ENCODE data around the gene IL26. TPM values are rescaled to one million over a fixed set of nuclear protein-coding genes. Genes with fewer than 3 reads are reported as not detected.

IL26 gene
- total and polyA plus RNA-seq, 2 donors (not counting 3 experiments of a cell fraction or from before 2014, with no cell fraction given), result not detected

GRCh38 chr12:68234140-68234539 is 8.5 kb upstream of the IL26 start:
- Histone ChIP-seq H3K9me1 (replicated peaks; ENCODE audit: control insufficient read depth, extremely low read depth, insufficient read depth, low read length) (no peaks in the 10 kb centered on the region), H3K4me1 (ENCODE audit: control insufficient read depth, extremely low read depth, insufficient read depth, low read length) (no peaks in the 10 kb centered on the region), H3K9ac (replicated peaks; ENCODE audit: extremely low read depth, insufficient read depth, low read length) (no peak overlapping the region), H3K79me2 (ENCODE audit: control insufficient read depth, insufficient read depth, low read length) (no peaks in the 10 kb centered on the region), H3K4me3 (replicated peaks in 1 of 3; ENCODE audit: insufficient read depth in 1 of 3, low read depth in 1 of 3, low read length in 3 of 3) (no peak overlapping the region), H3K36me3 (ENCODE audit: control insufficient read depth in 2 of 2, extremely low read depth in 1 of 2, insufficient read depth in 2 of 2, low read length in 2 of 2) (no peaks in the 10 kb centered on the region), H3K27me3 (ENCODE audit: control insufficient read depth in 2 of 2, insufficient read depth in 2 of 2, low read length in 2 of 2) (peaks cover 1 to 5% of the 10 kb centered on the region in 2 experiments), H3K27ac (ENCODE audit: insufficient read depth, low read depth, low read length) (no peak overlapping the region), H2AFZ (ENCODE audit: low read depth, low read length) (no peak overlapping the region), H3K9me3 (replicated peaks; ENCODE audit: control insufficient read depth, insufficient read depth, low read length) (no peaks in the 10 kb centered on the region), H3K4me2 (ENCODE audit: insufficient read depth, low read length) (no peak overlapping the region), H4K20me1 (replicated peaks; ENCODE audit: control insufficient read depth, extremely low read depth, insufficient read depth, low read length) (no peaks in the 10 kb centered on the region)
- TF ChIP-seq POLR2AphosphoS5 (IDR thresholded peaks at IDR 0.05; ENCODE audit: insufficient read depth, low read depth, low read length), result no peak
- no peak for TF ChIP-seq POLR2A (IDR thresholded peaks at IDR 0.05; ENCODE audit: low read depth, low read length)
- no peak for TF ChIP-seq EZH2 (IDR thresholded peaks at IDR 0.05; ENCODE audit: borderline replicate concordance, low read depth, low read length, severe bottlenecking)
- TF ChIP-seq MYC (IDR thresholded peaks at IDR 0.05; ENCODE audit: low read depth, low read length), result no peak
- no peak for TF ChIP-seq JUN (IDR thresholded peaks at IDR 0.05; ENCODE audit: borderline replicate concordance, insufficient read depth, insufficient read length, low read depth)
- TF ChIP-seq, protein P1, sequence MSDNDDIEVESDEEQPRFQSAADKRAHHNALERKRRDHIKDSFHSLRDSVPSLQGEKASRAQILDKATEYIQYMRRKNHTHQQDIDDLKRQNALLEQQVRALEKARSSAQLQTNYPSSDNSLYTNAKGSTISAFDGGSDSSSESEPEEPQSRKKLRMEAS (IDR thresholded peaks at IDR 0.05; ENCODE audit: insufficient read depth, insufficient read length), result no peak
- TF ChIP-seq GATA2 (IDR thresholded peaks at IDR 0.05; ENCODE audit: insufficient read depth, insufficient read length, low read depth, low read length), result no peak
- TF ChIP-seq FOS (IDR thresholded peaks at IDR 0.05; ENCODE audit: borderline replicate concordance, insufficient read depth, low read length), result no peak
- TF ChIP-seq CTCF (IDR thresholded peaks at IDR 0.05; ENCODE audit: extremely low read depth in 1 of 2, insufficient read depth in 1 of 2, low read depth in 1 of 2, low read length in 2 of 2), result no peak
- DNase-seq (ENCODE audit: low read depth, low spot score) (no peak), FAIRE-seq (no peak)
- intact Hi-C loops (cut with micrococcal nuclease), result no loop called here
- dilution Hi-C loops (cut with MboI; ENCODE audit: extremely low pct_ligation_motif_present, low sequenced_read_pairs), result no loop called here
- no TSS peak for BruUV-seq (replicated peaks)
- POLR2A ChIA-PET, result no interaction called here
- CTCF ChIA-PET, result interaction anchor here (1.1 to 1.2 kb wide), 2 partner anchors 11 to 83 kb away, joined by 3 to 6 read pairs; no protein-coding TSS in a partner anchor
